Endothelial cell of umbilical vein (primary cell): ENCODE measurements around the gene TRIM3. TPM values are rescaled to one million over a fixed set of nuclear protein-coding genes. Genes with fewer than 3 reads are reported as not detected.

Source experiments
- BruUV-seq: library from RNA; stranded (reverse); fragments of 400-500 nt; replicated peaks from 2 replicates; lab custom pipeline; 2021; lab: Mats Ljungman, UMichigan
- CTCF ChIA-PET: fragments of 300-600, 350-600 bp; sonication (Branson Sonifier 250); formaldehyde crosslinking; loops from one replicate; lab custom pipeline; 2021; ENCODE audit warnings: antibody characterized with exemption, inconsistent platforms; lab: Charles Lee
- POLR2A ChIA-PET: fragments of 300-600, 350-600 bp; sonication (Branson Sonifier 250); formaldehyde crosslinking; loops from one replicate; lab custom pipeline; 2021; ENCODE audit warnings: antibody characterized with exemption, inconsistent platforms; lab: Charles Lee
- DNase-seq: peaks from one replicate; pipeline ENCODE4 v3.0.0-alpha.2; 2011; ENCODE audit warnings: low read depth, low spot score
- FAIRE-seq: peaks from 2 replicates; lab custom pipeline; 2011; peaks lifted over from hg19 to GRCh38; lab: Jason Lieb, UNC
- H2AFZ ChIP-seq: 2 replicates; pipeline ENCODE4 v1.6.0; 2012; ENCODE audit warnings: low read depth, low read length, control low read depth, inconsistent platforms
- H3K27ac ChIP-seq: 2 replicates; pipeline ENCODE4 v1.5.1; 2011; ENCODE audit warnings: low read depth, mild to moderate bottlenecking, control low read depth, low read length, moderate library complexity; ENCODE audit not compliant: insufficient read depth
- H3K27me3 ChIP-seq, 2 experiments: 2 replicates each; pipeline versions ENCODE4 v1.6.0 to v1.6.1; 2011; ENCODE audit warnings: low read length in 2 of 2, mixed read lengths in 1 of 2; ENCODE audit not compliant: control insufficient read depth in 2 of 2, insufficient read depth in 2 of 2
- H3K36me3 ChIP-seq, 2 experiments: 2 replicates in 1 of 2; 3 replicates in 1 of 2; pipeline ENCODE4 v1.5.1; 2011; ENCODE audit warnings: low read length in 2 of 2, mild to moderate bottlenecking in 1 of 2, moderate library complexity in 1 of 2; ENCODE audit not compliant: control insufficient read depth in 2 of 2, insufficient read depth in 2 of 2; ENCODE audit errors: extremely low read depth in 1 of 2
- H3K4me1 ChIP-seq: 3 replicates; pipeline ENCODE4 v1.5.1; 2011; ENCODE audit warnings: mild to moderate bottlenecking, low read length; ENCODE audit not compliant: control insufficient read depth, insufficient read depth; ENCODE audit errors: extremely low read depth
- H3K4me2 ChIP-seq: 2 replicates; pipeline ENCODE4 v1.6.1; 2011; ENCODE audit warnings: low read length, control low read depth, mixed read lengths; ENCODE audit not compliant: insufficient read depth
- H3K4me3 ChIP-seq, 3 experiments: fragments of 200-600 bp in 1 of 3; sonication (generic), shearing (Covaris generic) in 1 of 3; replicated peaks in 1 of 3; 2 replicates each; pipeline ENCODE4 v1.5.1; 2011 to 2016; ENCODE audit warnings: control low read depth in 3 of 3, low read length in 3 of 3, mild to moderate bottlenecking in 2 of 3, inconsistent platforms in 1 of 3, low read depth in 1 of 3, moderate library complexity in 1 of 3; ENCODE audit not compliant: insufficient read depth in 1 of 3
- H3K79me2 ChIP-seq: 2 replicates; pipeline ENCODE4 v1.6.0; 2012; ENCODE audit warnings: low read length, inconsistent platforms; ENCODE audit not compliant: control insufficient read depth, insufficient read depth
- H3K9ac ChIP-seq: replicated peaks from 2 replicates; pipeline ENCODE3; 2011; ENCODE audit warnings: low read length, control low read depth; ENCODE audit not compliant: insufficient read depth; ENCODE audit errors: extremely low read depth
- H3K9me1 ChIP-seq: replicated peaks from 3 replicates; pipeline ENCODE4 v1.6.0; 2011; ENCODE audit warnings: mild to moderate bottlenecking, low read length; ENCODE audit not compliant: control insufficient read depth, insufficient read depth; ENCODE audit errors: extremely low read depth
- H3K9me3 ChIP-seq: replicated peaks from 2 replicates; pipeline ENCODE4 v1.5.1; 2012; ENCODE audit warnings: low read length, inconsistent platforms; ENCODE audit not compliant: control insufficient read depth, insufficient read depth
- H4K20me1 ChIP-seq: replicated peaks from 2 replicates; pipeline ENCODE3; 2011; ENCODE audit warnings: mild to moderate bottlenecking, low read length; ENCODE audit not compliant: control insufficient read depth, insufficient read depth; ENCODE audit errors: extremely low read depth
- CTCF ChIP-seq, 2 donors: IDR thresholded peaks; 1 replicate in 1 of 2; 2 replicates in 1 of 2; pipeline ENCODE4 v1.5.1; 2011; ENCODE audit warnings: low read length in 2 of 2, mild to moderate bottlenecking in 2 of 2, moderate library complexity in 2 of 2, control low read depth in 1 of 2, inconsistent platforms in 1 of 2, low read depth in 1 of 2; ENCODE audit not compliant: insufficient read depth in 1 of 2; ENCODE audit errors: extremely low read depth in 1 of 2
- EZH2 ChIP-seq: IDR thresholded peaks from 2 replicates; pipeline ENCODE4 v1.6.1; 2012; ENCODE audit warnings: borderline replicate concordance, low read depth, mild to moderate bottlenecking, moderate library complexity, low read length, inconsistent platforms; ENCODE audit not compliant: severe bottlenecking
- FOS ChIP-seq: IDR thresholded peaks from 2 replicates; pipeline ENCODE4 v1.6.1; 2011; ENCODE audit warnings: mild to moderate bottlenecking, low read length, moderate library complexity, borderline replicate concordance; ENCODE audit not compliant: insufficient read depth
- GATA2 ChIP-seq: IDR thresholded peaks from 2 replicates; pipeline ENCODE4 v1.7.0; 2011; ENCODE audit warnings: low read depth, mild to moderate bottlenecking, moderate library complexity, mixed read lengths, low read length; ENCODE audit not compliant: insufficient read length, insufficient read depth
- JUN ChIP-seq: IDR thresholded peaks from 2 replicates; pipeline ENCODE4 v1.6.1; 2011; ENCODE audit warnings: borderline replicate concordance, low read depth; ENCODE audit not compliant: insufficient read length, insufficient read depth
- MAX ChIP-seq: IDR thresholded peaks from 2 replicates; pipeline ENCODE4 v1.6.1; 2011; ENCODE audit not compliant: insufficient read depth, insufficient read length
- MYC ChIP-seq: IDR thresholded peaks from one replicate; pipeline ENCODE4 v1.6.1; 2011; ENCODE audit warnings: mild to moderate bottlenecking, low read depth, low read length
- POLR2A ChIP-seq: IDR thresholded peaks from 2 replicates; pipeline ENCODE4 v1.6.1; 2012; ENCODE audit warnings: low read depth, mild to moderate bottlenecking, control low read depth, low read length
- POLR2AphosphoS5 ChIP-seq: IDR thresholded peaks from 2 replicates; pipeline ENCODE4 v1.6.1; 2012; ENCODE audit warnings: low read depth, mild to moderate bottlenecking, control low read depth, low read length, moderate library complexity; ENCODE audit not compliant: insufficient read depth
- dilution Hi-C: fragments of 300-500 bp; cut with MboI; formaldehyde crosslinking; loops from one replicate; pipeline ENCODE4 v1.15.0; 2019; ENCODE audit warnings: low sequenced_read_pairs; ENCODE audit not compliant: extremely low pct_ligation_motif_present
- intact Hi-C: fragments of 100-400 bp; cut with micrococcal nuclease; formaldehyde crosslinking; loops from one replicate; pipeline ENCODE4 v1.10.0; 2022
- polyA plus RNA-seq, 4 experiments: library from polyadenylated mRNA; depleted of rRNA in 3 of 4; stranded (reverse) in 3 of 4; unstranded in 1 of 4; fragments of >200 nt; gene quantifications; 2 replicates each; pipeline versions ENCODE4 v1.2.1 to v1.2.3, GENCODE V29; 2011 to 2012; ENCODE audit warnings: missing spikeins in 1 of 4
- total RNA-seq: library from RNA; stranded (reverse); gene quantifications from 2 replicates; pipeline ENCODE4 v1.2.3, GENCODE V29; 2021

Gene TRIM3
- total and polyA plus RNA-seq, 2 donors (not counting 3 experiments of a cell fraction or from before 2014, with no cell fraction given), result 21.8 to 29.2 TPM

DNA sequence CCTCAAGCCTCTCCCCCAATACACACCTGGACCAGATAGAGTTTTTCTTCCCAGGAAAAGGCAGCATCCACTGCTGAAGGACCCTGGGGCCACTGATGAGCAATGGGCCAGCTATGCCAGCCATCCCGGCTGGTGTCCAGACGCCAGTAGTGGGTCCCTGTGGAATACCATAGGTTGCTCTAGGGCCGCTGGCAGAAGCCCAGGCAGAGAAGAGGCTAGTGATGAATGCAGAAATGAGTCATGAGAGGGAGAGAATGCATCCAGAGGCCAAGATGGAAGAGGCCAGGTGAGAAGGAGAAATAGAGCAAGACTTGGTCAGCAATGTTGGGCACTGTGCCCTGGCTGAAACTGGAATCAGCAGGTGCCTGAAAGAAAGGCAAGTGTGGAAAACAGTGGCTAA lies 41.9 kb downstream of the TRIM3 start:
- ChIA-PET POLR2A (no interaction called here), CTCF (interaction anchor here (2.4 to 6.8 kb wide), 2 partner anchors 13 kb away, joined by 7 to 46 read pairs; partner anchors contain the start of gene APBB1)
- Histone ChIP-seq H4K20me1 (no peaks in the 10 kb centered on the region), H3K79me2 (no peaks in the 10 kb centered on the region), H3K27me3 (no peaks in the 10 kb centered on the region), H3K36me3 (no peaks in the 10 kb centered on the region), H3K9ac (no peak overlapping the region), H3K4me3 (no peak overlapping the region), H3K9me3 (no peaks in the 10 kb centered on the region), H3K4me2 (no peak overlapping the region), H3K9me1 (no peaks in the 10 kb centered on the region), H3K4me1 (no peaks in the 10 kb centered on the region), H3K27ac (no peak overlapping the region), H2AFZ (no peak overlapping the region)
- intact Hi-C loops, result no loop called here
- no TSS peak for BruUV-seq
- no peak for FAIRE-seq
- no peak for TF ChIP-seq MAX
- no peak for TF ChIP-seq EZH2
- TF ChIP-seq CTCF (IDR thresholded peaks at IDR 0.05; ENCODE audit: extremely low read depth in 1 of 2, insufficient read depth in 1 of 2, low read depth in 1 of 2, low read length in 2 of 2), result no peak
- TF ChIP-seq GATA2, result no peak
- TF ChIP-seq POLR2AphosphoS5, result no peak
- no peak for TF ChIP-seq MYC
- TF ChIP-seq JUN, result no peak
- no peak for TF ChIP-seq FOS
- no peak for TF ChIP-seq POLR2A
- dilution Hi-C loops, result no loop called here
- no peak for DNase-seq
